SJSA1 (cell line): ENCODE measurements around the gene BBOX1. TPM values are rescaled to one million over a fixed set of nuclear protein-coding genes. Genes with fewer than 3 reads are reported as not detected.

Source experiments
- DNase-seq, 2 experiments: peaks; one replicate each; pipeline ENCODE4 v3.0.0-alpha.2; 2015 to 2020; ENCODE audit warnings: low spot score in 2 of 2, low read depth in 1 of 2
- H3K27ac ChIP-seq: fragments of 250-450 bp; sonication (Bioruptor Pico); 2 replicates; pipeline ENCODE4 v1.5.1; 2020; ENCODE audit warnings: mild to moderate bottlenecking, moderate library complexity
- H3K27me3 ChIP-seq: fragments of 250-450 bp; sonication (Bioruptor Pico); replicated peaks from 2 replicates; pipeline ENCODE4 v1.5.1; 2020; ENCODE audit warnings: mild to moderate bottlenecking, moderate library complexity
- H3K36me3 ChIP-seq: fragments of 250-450 bp; sonication (Bioruptor Pico); 2 replicates; pipeline ENCODE4 v1.5.1; 2020; ENCODE audit warnings: mild to moderate bottlenecking
- H3K4me1 ChIP-seq: fragments of 250-450 bp; sonication (Bioruptor Pico); replicated peaks from 2 replicates; pipeline ENCODE4 v1.6.1; 2021; ENCODE audit warnings: mild to moderate bottlenecking
- H3K4me3 ChIP-seq: fragments of 250-450 bp; sonication (Bioruptor Pico); 2 replicates; pipeline ENCODE4 v1.5.1; 2020; ENCODE audit warnings: mild to moderate bottlenecking
- H3K9me3 ChIP-seq: fragments of 250-450 bp; sonication (Bioruptor Pico); replicated peaks from 2 replicates; pipeline ENCODE4 v1.5.1; 2020; ENCODE audit warnings: mild to moderate bottlenecking
- total RNA-seq: library from RNA; depleted of rRNA; stranded (reverse); fragments of >200 nt; shearing (Covaris generic); gene quantifications from 2 replicates; pipeline ENCODE4 v1.2.3, GENCODE V29; 2014

The BBOX1 gene
- total RNA-seq, 1 experiment from 2014 or later = not detected

- Histone ChIP-seq H3K4me3 (no peak overlapping the region), H3K27ac (no peak overlapping the region), H3K4me1 (no peaks in the 10 kb centered on the region), H3K36me3 (no peaks in the 10 kb centered on the region), H3K9me3 (no peaks in the 10 kb centered on the region), H3K27me3 (no peaks in the 10 kb centered on the region)
- no peak for DNase-seq
These were observed 99.2 kb downstream of the BBOX1 start for GRCh38 chr11:27139742-27140367.

GRCh38 chr11:27141576-27141975 lies 101.0 kb downstream of the BBOX1 start:
- no peak for DNase-seq
- Histone ChIP-seq H3K27ac (no peak overlapping the region), H3K27me3 (no peaks in the 10 kb centered on the region), H3K36me3 (no peaks in the 10 kb centered on the region), H3K9me3 (no peaks in the 10 kb centered on the region), H3K4me1 (no peaks in the 10 kb centered on the region), H3K4me3 (no peak overlapping the region)

- Histone ChIP-seq H3K4me3 (no peak overlapping the region), H3K9me3 (no peaks in the 10 kb centered on the region), H3K27ac (no peak overlapping the region), H3K27me3 (no peaks in the 10 kb centered on the region), H3K4me1 (no peaks in the 10 kb centered on the region), H3K36me3 (no peaks in the 10 kb centered on the region)
- DNase-seq = no peak
These were observed 107.3 kb downstream of the BBOX1 start for GRCh38 chr11:27147916-27148315.

GRCh38 chr11:27148506-27148905 lies 107.9 kb downstream of the BBOX1 start:
- H3K4me3 ChIP-seq = no peak overlapping the region
- no peaks in the 10 kb centered on the region for H3K27me3 ChIP-seq
- H3K36me3 ChIP-seq = no peaks in the 10 kb centered on the region
- no peak overlapping the region for H3K27ac ChIP-seq
- no peaks in the 10 kb centered on the region for H3K9me3 ChIP-seq
- no peak for DNase-seq
- H3K4me1 ChIP-seq = no peaks in the 10 kb centered on the region

GRCh38 chr11:27150098-27150497 lies 109.5 kb downstream of the BBOX1 start:
- H3K4me1 ChIP-seq = no peaks in the 10 kb centered on the region
- no peaks in the 10 kb centered on the region for H3K27me3 ChIP-seq
- no peaks in the 10 kb centered on the region for H3K36me3 ChIP-seq
- no peak overlapping the region for H3K27ac ChIP-seq
- no peak overlapping the region for H3K4me3 ChIP-seq
- no peaks in the 10 kb centered on the region for H3K9me3 ChIP-seq
- DNase-seq = no peak

GRCh38 chr11:27153136-27153535 lies 112.5 kb downstream of the BBOX1 start:
- H3K9me3 ChIP-seq = no peaks in the 10 kb centered on the region
- H3K27me3 ChIP-seq = no peaks in the 10 kb centered on the region
- H3K27ac ChIP-seq = no peak overlapping the region
- no peak for DNase-seq
- H3K4me1 ChIP-seq = no peaks in the 10 kb centered on the region
- no peaks in the 10 kb centered on the region for H3K36me3 ChIP-seq
- H3K4me3 ChIP-seq = no peak overlapping the region

- no peak overlapping the region for H3K4me3 ChIP-seq
- no peaks in the 10 kb centered on the region for H3K36me3 ChIP-seq
- no peaks in the 10 kb centered on the region for H3K9me3 ChIP-seq
- peak; percentile 38 to 55 for DNase-seq
- H3K4me1 ChIP-seq = peaks cover 3% of the 10 kb centered on the region; the same call in 1 of the 2 replicates
- no peak overlapping the region for H3K27ac ChIP-seq
- H3K27me3 ChIP-seq = no peaks in the 10 kb centered on the region
These were observed 118.1 kb downstream of the BBOX1 start for GRCh38 chr11:27158456-27159334.

GRCh38 chr11:27159335-27159679 lies 118.7 kb downstream of the BBOX1 start:
- Histone ChIP-seq H3K27ac (no peak overlapping the region), H3K4me1 (peaks cover 3% of the 10 kb centered on the region; the same call in 1 of the 2 replicates)
- no peak for DNase-seq

GRCh38 chr11:27161071-27161470 lies 120.5 kb downstream of the BBOX1 start:
- Histone ChIP-seq H3K27ac (no peak overlapping the region), H3K4me1 (peaks cover 3% of the 10 kb centered on the region; the same call in 1 of the 2 replicates), H3K4me3 (no peak overlapping the region), H3K36me3 (no peaks in the 10 kb centered on the region), H3K27me3 (no peaks in the 10 kb centered on the region), H3K9me3 (no peaks in the 10 kb centered on the region)
- no peak for DNase-seq

More at GRCh38 chr11:27159335-27159679, 118.7 kb downstream of the BBOX1 start:
- Histone ChIP-seq H3K36me3 (no peaks in the 10 kb centered on the region), H3K27me3 (no peaks in the 10 kb centered on the region), H3K9me3 (no peaks in the 10 kb centered on the region), H3K4me3 (no peak overlapping the region)

- DNase-seq = no peak
- Histone ChIP-seq H3K4me3 (no peak overlapping the region), H3K27me3 (no peaks in the 10 kb centered on the region), H3K9me3 (no peaks in the 10 kb centered on the region), H3K27ac (no peak overlapping the region), H3K36me3 (no peaks in the 10 kb centered on the region), H3K4me1 (peaks cover 3% of the 10 kb centered on the region; the same call in 1 of the 2 replicates)
These were observed 121.6 kb downstream of the BBOX1 start for GRCh38 chr11:27162237-27162636.

- Histone ChIP-seq H3K27me3 (no peaks in the 10 kb centered on the region), H3K4me1 (no peaks in the 10 kb centered on the region), H3K36me3 (no peaks in the 10 kb centered on the region), H3K4me3 (no peak overlapping the region), H3K9me3 (no peaks in the 10 kb centered on the region), H3K27ac (no peak overlapping the region)
- DNase-seq = no peak
These were observed 125.5 kb downstream of the BBOX1 start for GRCh38 chr11:27166130-27166529.

- Histone ChIP-seq H3K27me3 (no peaks in the 10 kb centered on the region), H3K4me3 (no peak overlapping the region), H3K27ac (no peak overlapping the region), H3K4me1 (no peaks in the 10 kb centered on the region), H3K36me3 (no peaks in the 10 kb centered on the region), H3K9me3 (no peaks in the 10 kb centered on the region)
- DNase-seq = no peak
These were observed 130.9 kb downstream of the BBOX1 start for GRCh38 chr11:27171376-27171958.

GRCh38 chr11:27173545-27173944 lies 132.9 kb downstream of the BBOX1 start:
- H3K36me3 ChIP-seq = no peaks in the 10 kb centered on the region

GRCh38 chr11:27174021-27174420 lies 133.4 kb downstream of the BBOX1 start:
- Histone ChIP-seq H3K27ac (no peak overlapping the region), H3K4me1 (no peaks in the 10 kb centered on the region; the same call in 1 of the 2 replicates), H3K27me3 (no peaks in the 10 kb centered on the region), H3K36me3 (no peaks in the 10 kb centered on the region), H3K9me3 (no peaks in the 10 kb centered on the region), H3K4me3 (no peak overlapping the region)
- DNase-seq = no peak

More at GRCh38 chr11:27173545-27173944, 132.9 kb downstream of the BBOX1 start:
- DNase-seq = no peak
- Histone ChIP-seq H3K9me3 (no peaks in the 10 kb centered on the region), H3K4me3 (no peak overlapping the region), H3K4me1 (no peaks in the 10 kb centered on the region; the same call in 1 of the 2 replicates), H3K27me3 (no peaks in the 10 kb centered on the region), H3K27ac (no peak overlapping the region)
